Fibroblast of mammary gland (primary cell): ENCODE data around the gene SUSD1.
"Not testable (repeated sequence)": the region's sequence is repeated elsewhere in the genome, so short reads cannot be mapped to it uniquely, and the experiment has no call there.

Experiments used
- DNase-seq: peaks from one replicate; pipeline ENCODE4 v3.0.0-alpha.2; 2010; ENCODE audit warnings: low read depth
- H3K4me3 ChIP-seq: 2 replicates; pipeline ENCODE4 v1.5.1; 2011; ENCODE audit warnings: low read depth, mild to moderate bottlenecking, low read length, moderate library complexity; ENCODE audit not compliant: control insufficient read depth
- CTCF ChIP-seq: conservative IDR thresholded peaks from 2 replicates; pipeline ENCODE4 v1.5.1; 2011; ENCODE audit warnings: low read depth, low read length, inconsistent platforms; ENCODE audit not compliant: control insufficient read depth, insufficient read depth

SUSD1 gene

GRCh38 chr9:112200711-112201110 is 25.6 kb upstream of the SUSD1 start:
- no peak for TF ChIP-seq CTCF
- no peak overlapping the region for H3K4me3 ChIP-seq
- no peak for DNase-seq

GRCh38 chr9:112198646-112199045 is 23.5 kb upstream of the SUSD1 start:
- no peak for DNase-seq
- H3K4me3 ChIP-seq, result no peak overlapping the region
- TF ChIP-seq CTCF, result no peak

- peak; percentile 18 for DNase-seq
- no peak for TF ChIP-seq CTCF
- H3K4me3 ChIP-seq, result no peak overlapping the region
Measured at GRCh38 chr9:112194969-112195431, 19.9 kb upstream of the SUSD1 start.

GRCh38 chr9:112193572-112194288 is 18.6 kb upstream of the SUSD1 start:
- no peak for DNase-seq
- no peak for TF ChIP-seq CTCF
- no peak overlapping the region for H3K4me3 ChIP-seq

GRCh38 chr9:112190320-112190719 is 15.2 kb upstream of the SUSD1 start:
- H3K4me3 ChIP-seq, DNase-seq: not testable (repeated sequence)

- TF ChIP-seq CTCF, result no peak
- no peak for DNase-seq
- no peak overlapping the region for H3K4me3 ChIP-seq
Measured at GRCh38 chr9:112188884-112189283, 13.8 kb upstream of the SUSD1 start.

GRCh38 chr9:112187404-112187803 is 12.3 kb upstream of the SUSD1 start:
- TF ChIP-seq CTCF, result no peak
- no peak overlapping the region for H3K4me3 ChIP-seq
- DNase-seq, result no peak
